ENCODE data around the gene FARP2.

DNA sequence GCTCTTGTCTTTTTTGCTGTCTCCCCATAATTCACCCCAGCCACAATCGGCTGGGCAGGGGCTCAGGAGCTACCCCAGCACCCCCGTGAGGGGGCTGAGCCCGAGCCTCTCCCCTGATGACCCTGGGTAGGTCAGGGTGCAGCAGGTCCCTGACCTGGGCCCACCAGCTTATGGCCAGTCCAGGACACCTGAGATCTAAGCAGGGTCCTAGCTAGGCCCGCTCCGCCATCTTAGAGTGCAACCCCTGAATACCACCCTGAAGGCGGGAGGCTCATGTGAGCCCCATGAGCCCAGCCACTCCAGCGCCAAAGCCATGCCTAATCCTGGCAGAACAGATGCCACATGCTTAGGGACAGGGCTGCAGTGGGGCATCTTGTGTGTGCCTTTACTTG, 136.1 kb downstream of the FARP2 start:
- TF ChIP-seq EZH2 (IDR thresholded peaks at IDR 0.05; ENCODE audit: insufficient read depth, low read length): no peak
- no peak for TF ChIP-seq CTCF (IDR thresholded peaks at IDR 0.05; ENCODE audit: insufficient read depth, low read depth, low read length)

All from astrocyte (in vitro differentiated cells and primary cell).